Heart left ventricle (tissue), 16 donors: ENCODE data around the gene EYS. TPM values are rescaled to one million over a fixed set of nuclear protein-coding genes. Genes with fewer than 3 reads are reported as not detected.

Experiments used
- ATAC-seq, 4 donors: fragments of 200-7000 bp; cut with Tn5 transposase; one replicate each; pipeline ENCODE4 v1.9.1; 2020 to 2022; ENCODE audit warnings: moderate library complexity in 4 of 4, mild to moderate bottlenecking in 3 of 4, moderate number of reproducible peaks in 1 of 4
- DNase-seq, 5 donors: peaks; one replicate each; pipeline ENCODE4 v3.0.0-alpha.2; 2020
- H3K27ac ChIP-seq, 12 donors: fragments of 200-600 bp; sonication (generic) in 4 of 12; one replicate each; pipeline versions ENCODE4 v1.5.0 to v1.8.0; 2016 to 2022; ENCODE audit warnings: mild to moderate bottlenecking in 2 of 12
- H3K27me3 ChIP-seq, 9 donors: fragments of 200-600 bp; sonication (generic) in 2 of 9; one replicate each; pipeline versions ENCODE4 v1.5.1 to v1.8.0; 2016 to 2022; ENCODE audit warnings: mild to moderate bottlenecking in 3 of 9
- H3K36me3 ChIP-seq, 9 donors: fragments of 200-600 bp; sonication (generic) in 2 of 9; one replicate each; pipeline versions ENCODE4 v1.5.0 to v1.8.0; 2018 to 2022; ENCODE audit warnings: mild to moderate bottlenecking in 2 of 9
- H3K4me1 ChIP-seq, 12 donors: fragments of 200-600 bp; sonication (generic) in 4 of 12; one replicate each; pipeline versions ENCODE4 v1.5.0 to v1.8.0; 2016 to 2022; ENCODE audit warnings: mild to moderate bottlenecking in 3 of 12
- H3K4me3 ChIP-seq, 12 donors: fragments of 200-600 bp; sonication (generic) in 4 of 12; one replicate each; pipeline versions ENCODE4 v1.5.0 to v1.8.0; 2017 to 2022; ENCODE audit warnings: mild to moderate bottlenecking in 9 of 12, moderate library complexity in 4 of 12
- H3K9me3 ChIP-seq, 12 donors: fragments of 200-600 bp; sonication (generic) in 4 of 12; one replicate each; pipeline versions ENCODE4 v1.5.0 to v1.8.0; 2016 to 2022; ENCODE audit warnings: mild to moderate bottlenecking in 1 of 12
- POLR2A ChIP-seq, 2 donors: fragments of 450-650 bp; IDR thresholded peaks; one replicate each; pipeline ENCODE4 v1.6.1; 2017; ENCODE audit warnings: antibody characterized with exemption in 2 of 2, mild to moderate bottlenecking in 2 of 2, moderate library complexity in 2 of 2
- WGBS, 4 donors: extraction: QIAGEN DNeasy Blood & Tissue Kit in 2 of 4; methylation state at CpG; one replicate each; pipeline versions ENCODE4 v1.1.5 to v1.1.7; 2013 to 2018; 5-methylcytosine and 5-hydroxymethylcytosine counted together
- intact Hi-C, 10 donors: fragments of 100-400 bp; cut with DNase I; formaldehyde crosslinking; loops; one replicate each; pipeline versions ENCODE4 v1.11.1 to v1.14.2; 2022
- polyA plus RNA-seq, 2 donors: library from polyadenylated mRNA; stranded (reverse); fragments of 200-250 nt; gene quantifications; one replicate each; pipeline ENCODE4 v1.2.3, GENCODE V29; 2013
- total RNA-seq, 9 donors: library from RNA; depleted of rRNA in 2 of 9; stranded (reverse); fragments of >200 nt in 2 of 9; fragmentation: NEBNext Ultra II Directional in 3 of 9; extraction: Animal tissue kit (Norgen Biotek cat#: 25700) in 3 of 9; gene quantifications; one replicate each; pipeline versions ENCODE4 v1.1.0 to v1.2.4, GENCODE V29; 2016 to 2023
- TF ChIP-seq, protein P1 (sequence below), 12 donors: fragments of 200-600 bp; sonication (generic) in 4 of 12; IDR thresholded peaks; one replicate each; pipeline versions ENCODE4 v1.5.0 to v1.8.0; 2018 to 2022; ENCODE audit warnings: antibody characterized with exemption in 12 of 12, mild to moderate bottlenecking in 5 of 12
- donor health status: ischemic (EF 13 %, LVEDD 7.1; RV severe dilation, severe dysfunction).
- donor health status: healthy with polysubstance abuse.
- donor health status: DM: no; HTN: yes; CAD: no.
- donor health status: DM: no; HTN: no; CAD: no.
- donor health status: ischemic (EF 25% LVEDD 6.9; RV normal size, moderate dysfunction).
- donor health status: ischemic (EF 25% LVEDD 5.7; RV mildly dilated, moderate dysfunction).
- donor health status: healthy.
- donor health status: DM: yes; HTN: yes; CAD: no.
- donor health status: ischemic (EF 35%, LVEDD 5.7; RV mildly dilated, moderate dysfunction).
- donor health status: nonischemic (EF 11% LVEDD 7.7; RV severe dilation, severe dysfunction).
- donor health status: DM: yes; HTN: yes; CAD: no.
- donor health status: PGD.
- donor health status: ischemic (EF 29% LVEDD 5.4; RV normal size, mild dysfunction).
- donor health status: nonischemic (EF 23%, LVEDD 6.1; RV moderate dilation, normal function).

The EYS gene
- total and polyA plus RNA-seq, 11 donors = 0.07 to 0.27 (median 0.08) TPM; not detected in 8

DNA sequence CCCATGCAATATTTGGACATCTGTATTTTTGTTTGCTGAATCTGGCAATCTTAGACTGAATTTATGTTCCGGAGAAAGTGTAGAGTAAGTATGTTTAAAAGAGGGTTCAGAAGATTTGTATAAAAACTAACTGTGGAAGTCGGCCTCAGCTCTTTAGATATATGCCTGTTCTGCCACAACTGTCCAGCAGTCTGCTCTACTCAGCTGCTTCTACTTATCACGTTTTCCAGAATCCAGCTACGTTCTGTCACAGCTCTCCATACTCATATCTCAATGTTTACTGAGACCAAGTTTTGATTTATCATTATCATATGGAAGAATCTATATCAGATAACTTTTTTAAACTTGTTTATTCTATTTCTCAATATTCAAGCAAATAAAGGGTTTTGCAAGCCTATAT, 721.3 kb downstream of the EYS start:
- H3K27ac ChIP-seq = no peak overlapping the region
- H3K4me1 ChIP-seq = no peaks in the 10 kb centered on the region
- ATAC-seq (no peak), DNase-seq (no peak)
- no peaks in the 10 kb centered on the region for H3K27me3 ChIP-seq
- intact Hi-C loops = no loop called here
- no peaks in the 10 kb centered on the region for H3K9me3 ChIP-seq
- TF ChIP-seq, protein P1, sequence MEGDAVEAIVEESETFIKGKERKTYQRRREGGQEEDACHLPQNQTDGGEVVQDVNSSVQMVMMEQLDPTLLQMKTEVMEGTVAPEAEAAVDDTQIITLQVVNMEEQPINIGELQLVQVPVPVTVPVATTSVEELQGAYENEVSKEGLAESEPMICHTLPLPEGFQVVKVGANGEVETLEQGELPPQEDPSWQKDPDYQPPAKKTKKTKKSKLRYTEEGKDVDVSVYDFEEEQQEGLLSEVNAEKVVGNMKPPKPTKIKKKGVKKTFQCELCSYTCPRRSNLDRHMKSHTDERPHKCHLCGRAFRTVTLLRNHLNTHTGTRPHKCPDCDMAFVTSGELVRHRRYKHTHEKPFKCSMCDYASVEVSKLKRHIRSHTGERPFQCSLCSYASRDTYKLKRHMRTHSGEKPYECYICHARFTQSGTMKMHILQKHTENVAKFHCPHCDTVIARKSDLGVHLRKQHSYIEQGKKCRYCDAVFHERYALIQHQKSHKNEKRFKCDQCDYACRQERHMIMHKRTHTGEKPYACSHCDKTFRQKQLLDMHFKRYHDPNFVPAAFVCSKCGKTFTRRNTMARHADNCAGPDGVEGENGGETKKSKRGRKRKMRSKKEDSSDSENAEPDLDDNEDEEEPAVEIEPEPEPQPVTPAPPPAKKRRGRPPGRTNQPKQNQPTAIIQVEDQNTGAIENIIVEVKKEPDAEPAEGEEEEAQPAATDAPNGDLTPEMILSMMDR (IDR thresholded peaks at IDR 0.05) = no peak
- TF ChIP-seq POLR2A (IDR thresholded peaks at IDR 0.05) = no peak
- H3K36me3 ChIP-seq = no peaks in the 10 kb centered on the region
- no peak overlapping the region for H3K4me3 ChIP-seq
- WGBS, 4 donors = 32 to 42% (median 40%) methylated on average over 4 of the region's 4 CpGs

DNA sequence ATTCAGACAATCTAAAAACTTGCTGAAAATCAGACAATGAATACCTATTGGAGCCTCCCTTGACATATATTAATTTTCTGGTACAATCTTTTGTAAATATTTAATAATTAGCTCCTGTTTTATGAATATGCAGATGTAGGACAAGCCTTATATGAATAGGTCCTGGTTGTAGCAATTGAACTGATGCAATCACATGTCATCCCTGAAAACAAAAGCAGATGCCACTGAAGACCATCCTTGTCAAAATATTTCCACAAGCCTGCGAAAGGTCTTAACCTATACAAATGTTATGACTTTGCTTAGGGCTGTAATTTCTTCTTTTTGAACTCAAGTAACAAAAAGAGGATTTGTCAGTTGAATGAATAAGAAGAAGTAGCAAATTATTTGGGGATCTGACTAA, 722.1 kb downstream of the EYS start:
- H3K4me3 ChIP-seq = no peak overlapping the region
- H3K4me1 ChIP-seq = no peaks in the 10 kb centered on the region
- ATAC-seq (no peak), DNase-seq (no peak)
- H3K27me3 ChIP-seq = no peaks in the 10 kb centered on the region
- no peak overlapping the region for H3K27ac ChIP-seq
- no peaks in the 10 kb centered on the region for H3K9me3 ChIP-seq
- H3K36me3 ChIP-seq = no peaks in the 10 kb centered on the region
- intact Hi-C loops = no loop called here
- no peak for TF ChIP-seq POLR2A (IDR thresholded peaks at IDR 0.05)
- TF ChIP-seq, protein P1 (IDR thresholded peaks at IDR 0.05) = no peak
- WGBS, 4 donors = 94 to 97% (median 96%) methylated on average over 1 of the region's 1 CpG

DNA sequence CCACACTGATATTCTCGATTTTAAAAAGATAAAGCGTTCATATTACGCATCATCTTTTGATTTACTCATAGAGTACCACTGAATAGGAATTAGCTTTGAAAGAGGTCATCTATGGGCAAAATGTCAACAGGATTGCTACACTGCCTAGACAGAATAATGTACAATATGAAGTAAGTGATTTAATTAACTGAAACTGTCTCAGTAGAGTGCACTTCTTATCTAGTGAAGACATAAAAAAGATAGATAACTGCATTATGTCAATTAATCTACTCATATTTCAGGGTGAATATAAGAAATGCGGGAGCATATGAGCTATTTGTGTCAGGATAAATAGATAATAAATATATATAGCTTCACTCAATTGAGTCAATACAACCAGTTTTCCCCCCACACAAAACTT, 723.9 kb downstream of the EYS start:
- intact Hi-C loops = no loop called here
- H3K9me3 ChIP-seq = no peaks in the 10 kb centered on the region
- DNase-seq = no peak
- TF ChIP-seq POLR2A (IDR thresholded peaks at IDR 0.05) = no peak
- TF ChIP-seq, protein P1 (IDR thresholded peaks at IDR 0.05) = no peak
- H3K36me3 ChIP-seq = no peaks in the 10 kb centered on the region
- H3K4me1 ChIP-seq = no peaks in the 10 kb centered on the region
- no peak overlapping the region for H3K27ac ChIP-seq
- no peak for ATAC-seq
- H3K4me3 ChIP-seq = no peak overlapping the region
- H3K27me3 ChIP-seq = no peaks in the 10 kb centered on the region
- 91 to 93% (median 92%) methylated on average over 4 of the region's 4 CpGs for WGBS, 4 donors

DNA sequence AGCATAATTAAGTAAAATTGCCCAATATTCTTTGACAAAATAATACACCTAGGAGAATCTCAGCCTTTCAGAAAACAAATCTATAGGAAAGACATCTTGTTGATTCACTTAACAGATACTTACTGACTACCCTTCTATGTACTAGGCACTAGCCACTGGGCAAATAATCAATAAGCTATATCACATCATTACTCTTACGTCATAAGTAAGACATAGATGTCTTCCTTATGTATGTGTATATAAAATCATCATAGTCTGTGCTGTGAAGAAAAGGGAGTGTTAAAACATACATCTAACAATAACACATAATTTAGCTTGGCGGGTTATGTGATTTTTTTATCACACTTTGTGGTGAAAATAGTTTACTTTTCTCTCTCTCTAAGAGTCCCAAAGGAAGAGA, 733.9 kb downstream of the EYS start:
- H3K9me3 ChIP-seq = no peaks in the 10 kb centered on the region
- 82 to 89% (median 85%) methylated on average over 2 of the region's 2 CpGs for WGBS, 4 donors
- TF ChIP-seq, protein P1 (IDR thresholded peaks at IDR 0.05) = no peak
- no peak for TF ChIP-seq POLR2A (IDR thresholded peaks at IDR 0.05)
- DNase-seq = no peak
- H3K27ac ChIP-seq = no peak overlapping the region
- intact Hi-C loops = no loop called here
- H3K27me3 ChIP-seq = no peaks in the 10 kb centered on the region
- ATAC-seq = no peak
- no peaks in the 10 kb centered on the region for H3K36me3 ChIP-seq
- H3K4me1 ChIP-seq = no peaks in the 10 kb centered on the region
- no peak overlapping the region for H3K4me3 ChIP-seq
